ENCODE data around the gene CTNNBIP1.
A peak's percentile ranks its signal among the peaks of the same experiment; 100 is the strongest.

CTNNBIP1 gene

GRCh38 chr1:9852410-9853248 is 57.4 kb downstream of the CTNNBIP1 start (continued):
- TF ChIP-seq, protein P1, sequence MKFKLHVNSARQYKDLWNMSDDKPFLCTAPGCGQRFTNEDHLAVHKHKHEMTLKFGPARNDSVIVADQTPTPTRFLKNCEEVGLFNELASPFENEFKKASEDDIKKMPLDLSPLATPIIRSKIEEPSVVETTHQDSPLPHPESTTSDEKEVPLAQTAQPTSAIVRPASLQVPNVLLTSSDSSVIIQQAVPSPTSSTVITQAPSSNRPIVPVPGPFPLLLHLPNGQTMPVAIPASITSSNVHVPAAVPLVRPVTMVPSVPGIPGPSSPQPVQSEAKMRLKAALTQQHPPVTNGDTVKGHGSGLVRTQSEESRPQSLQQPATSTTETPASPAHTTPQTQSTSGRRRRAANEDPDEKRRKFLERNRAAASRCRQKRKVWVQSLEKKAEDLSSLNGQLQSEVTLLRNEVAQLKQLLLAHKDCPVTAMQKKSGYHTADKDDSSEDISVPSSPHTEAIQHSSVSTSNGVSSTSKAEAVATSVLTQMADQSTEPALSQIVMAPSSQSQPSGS (tag by site-specific recombination; IDR thresholded peaks at IDR 0.05; ENCODE audit: low read depth), result peak; percentile 94
- TF ChIP-seq ZNF777 (tag by site-specific recombination; IDR thresholded peaks at IDR 0.05; ENCODE audit: borderline replicate concordance), result no peak
- TF ChIP-seq ZNF175 (tag by site-specific recombination; IDR thresholded peaks at IDR 0.05), result no peak
- TF ChIP-seq ZXDB (tag by site-specific recombination; IDR thresholded peaks at IDR 0.05), result no peak
- peak; percentile 51; the same call in 1 of the 2 replicates for TF ChIP-seq ZSCAN30 (tag by site-specific recombination; IDR thresholded peaks at IDR 0.05)
- no peak for TF ChIP-seq ZNF658 (tag by site-specific recombination; IDR thresholded peaks at IDR 0.05)
- peak; percentile 92 for TF ChIP-seq ZIC2 (tag by site-specific recombination; IDR thresholded peaks at IDR 0.05)
- TF ChIP-seq ZNF274 (IDR thresholded peaks at IDR 0.05; ENCODE audit: low read length), result no peak
- TF ChIP-seq ZNF274 (tag by site-specific recombination; IDR thresholded peaks at IDR 0.05; ENCODE audit: borderline replicate concordance), result no peak
- TF ChIP-seq ZNF660 (tag by site-specific recombination; IDR thresholded peaks at IDR 0.05), result peak; percentile 64
- TF ChIP-seq ZBTB20 (tag by site-specific recombination; IDR thresholded peaks at IDR 0.05), result 0 out of 2 replicates have a peak, but pooled peaks have one; percentile 42
- TF ChIP-seq ZNF146 (tag by site-specific recombination; IDR thresholded peaks at IDR 0.05), result no peak
- 0 out of 2 replicates have a peak, but pooled peaks have one; percentile 28 for TF ChIP-seq ZNF2 (tag by site-specific recombination; IDR thresholded peaks at IDR 0.05)
- TF ChIP-seq HOXA7 (CRISPR knock-in tag; IDR thresholded peaks at IDR 0.05; ENCODE audit: borderline replicate concordance), result no peak
- TF ChIP-seq ZBTB21 (tag by site-specific recombination; IDR thresholded peaks at IDR 0.05), result no peak
- peak; percentile 70 for TF ChIP-seq ZNF629 (tag by site-specific recombination; IDR thresholded peaks at IDR 0.05)
- TF ChIP-seq ZNF670 (tag by site-specific recombination; IDR thresholded peaks at IDR 0.05; ENCODE audit: low read depth), result no peak
- TF ChIP-seq, protein P2, sequence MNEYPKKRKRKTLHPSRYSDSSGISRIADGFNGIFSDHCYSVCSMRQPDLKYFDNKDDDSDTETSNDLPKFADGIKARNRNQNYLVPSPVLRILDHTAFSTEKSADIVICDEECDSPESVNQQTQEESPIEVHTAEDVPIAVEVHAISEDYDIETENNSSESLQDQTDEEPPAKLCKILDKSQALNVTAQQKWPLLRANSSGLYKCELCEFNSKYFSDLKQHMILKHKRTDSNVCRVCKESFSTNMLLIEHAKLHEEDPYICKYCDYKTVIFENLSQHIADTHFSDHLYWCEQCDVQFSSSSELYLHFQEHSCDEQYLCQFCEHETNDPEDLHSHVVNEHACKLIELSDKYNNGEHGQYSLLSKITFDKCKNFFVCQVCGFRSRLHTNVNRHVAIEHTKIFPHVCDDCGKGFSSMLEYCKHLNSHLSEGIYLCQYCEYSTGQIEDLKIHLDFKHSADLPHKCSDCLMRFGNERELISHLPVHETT (tag by site-specific recombination; IDR thresholded peaks at IDR 0.05), result no peak
- TF ChIP-seq, protein P3, sequence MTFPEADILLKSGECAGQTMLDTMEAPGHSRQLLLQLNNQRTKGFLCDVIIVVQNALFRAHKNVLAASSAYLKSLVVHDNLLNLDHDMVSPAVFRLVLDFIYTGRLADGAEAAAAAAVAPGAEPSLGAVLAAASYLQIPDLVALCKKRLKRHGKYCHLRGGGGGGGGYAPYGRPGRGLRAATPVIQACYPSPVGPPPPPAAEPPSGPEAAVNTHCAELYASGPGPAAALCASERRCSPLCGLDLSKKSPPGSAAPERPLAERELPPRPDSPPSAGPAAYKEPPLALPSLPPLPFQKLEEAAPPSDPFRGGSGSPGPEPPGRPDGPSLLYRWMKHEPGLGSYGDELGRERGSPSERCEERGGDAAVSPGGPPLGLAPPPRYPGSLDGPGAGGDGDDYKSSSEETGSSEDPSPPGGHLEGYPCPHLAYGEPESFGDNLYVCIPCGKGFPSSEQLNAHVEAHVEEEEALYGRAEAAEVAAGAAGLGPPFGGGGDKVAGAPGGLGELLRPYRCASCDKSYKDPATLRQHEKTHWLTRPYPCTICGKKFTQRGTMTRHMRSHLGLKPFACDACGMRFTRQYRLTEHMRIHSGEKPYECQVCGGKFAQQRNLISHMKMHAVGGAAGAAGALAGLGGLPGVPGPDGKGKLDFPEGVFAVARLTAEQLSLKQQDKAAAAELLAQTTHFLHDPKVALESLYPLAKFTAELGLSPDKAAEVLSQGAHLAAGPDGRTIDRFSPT (tag by site-specific recombination; IDR thresholded peaks at IDR 0.05), result no peak
- no peak for TF ChIP-seq KLF10 (tag by site-specific recombination; IDR thresholded peaks at IDR 0.05)
- TF ChIP-seq ZNF121 (tag by site-specific recombination; IDR thresholded peaks at IDR 0.05), result no peak
- TF ChIP-seq ZNF544 (tag by site-specific recombination; IDR thresholded peaks at IDR 0.05), result no peak
- no peak for TF ChIP-seq ZNF416 (tag by site-specific recombination; IDR thresholded peaks at IDR 0.05)
- no peak for TF ChIP-seq ZNF404 (tag by site-specific recombination; IDR thresholded peaks at IDR 0.05)
- TF ChIP-seq, protein P4, sequence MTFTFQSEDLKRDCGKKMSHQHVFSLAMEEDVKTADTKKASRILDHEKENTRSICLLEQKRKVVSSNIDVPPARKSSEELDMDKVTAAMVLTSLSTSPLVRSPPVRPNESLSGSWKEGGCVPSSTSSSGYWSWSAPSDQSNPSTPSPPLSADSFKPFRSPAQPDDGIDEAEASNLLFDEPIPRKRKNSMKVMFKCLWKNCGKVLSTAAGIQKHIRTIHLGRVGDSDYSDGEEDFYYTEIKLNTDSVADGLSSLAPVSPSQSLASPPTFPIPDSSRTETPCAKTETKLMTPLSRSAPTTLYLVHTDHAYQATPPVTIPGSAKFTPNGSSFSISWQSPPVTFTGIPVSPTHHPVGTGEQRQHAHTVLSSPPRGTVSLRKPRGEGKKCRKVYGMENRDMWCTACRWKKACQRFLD (tag by site-specific recombination; IDR thresholded peaks at IDR 0.05), result no peak
- peak; percentile 35 for TF ChIP-seq PRDM1 (tag by site-specific recombination; IDR thresholded peaks at IDR 0.05)
- TF ChIP-seq KLF8 (tag by site-specific recombination; IDR thresholded peaks at IDR 0.05), result no peak
- TF ChIP-seq, protein P5, sequence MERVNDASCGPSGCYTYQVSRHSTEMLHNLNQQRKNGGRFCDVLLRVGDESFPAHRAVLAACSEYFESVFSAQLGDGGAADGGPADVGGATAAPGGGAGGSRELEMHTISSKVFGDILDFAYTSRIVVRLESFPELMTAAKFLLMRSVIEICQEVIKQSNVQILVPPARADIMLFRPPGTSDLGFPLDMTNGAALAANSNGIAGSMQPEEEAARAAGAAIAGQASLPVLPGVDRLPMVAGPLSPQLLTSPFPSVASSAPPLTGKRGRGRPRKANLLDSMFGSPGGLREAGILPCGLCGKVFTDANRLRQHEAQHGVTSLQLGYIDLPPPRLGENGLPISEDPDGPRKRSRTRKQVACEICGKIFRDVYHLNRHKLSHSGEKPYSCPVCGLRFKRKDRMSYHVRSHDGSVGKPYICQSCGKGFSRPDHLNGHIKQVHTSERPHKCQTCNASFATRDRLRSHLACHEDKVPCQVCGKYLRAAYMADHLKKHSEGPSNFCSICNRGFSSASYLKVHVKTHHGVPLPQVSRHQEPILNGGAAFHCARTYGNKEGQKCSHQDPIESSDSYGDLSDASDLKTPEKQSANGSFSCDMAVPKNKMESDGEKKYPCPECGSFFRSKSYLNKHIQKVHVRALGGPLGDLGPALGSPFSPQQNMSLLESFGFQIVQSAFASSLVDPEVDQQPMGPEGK (tag by site-specific recombination; IDR thresholded peaks at IDR 0.05), result peak; percentile 26; the same call in 1 of the 2 replicates
- no peak for TF ChIP-seq ZSCAN5A (tag by site-specific recombination; IDR thresholded peaks at IDR 0.05)
- TF ChIP-seq ZNF76 (tag by site-specific recombination; IDR thresholded peaks at IDR 0.05; ENCODE audit: borderline replicate concordance, low read depth), result no peak
- peak; percentile 64 for TF ChIP-seq EGR2 (tag by site-specific recombination; IDR thresholded peaks at IDR 0.05; ENCODE audit: low read depth)

Data from HEK293 (cell line).